Progenitor cell of endocrine pancreas (in vitro differentiated cells): ENCODE measurements around the gene SCYGR2. TPM values are rescaled to one million over a fixed set of nuclear protein-coding genes. Genes with fewer than 3 reads are reported as not detected.

Experiments
- DNase-seq: peaks from one replicate; pipeline ENCODE4 v3.0.0; 2021; ENCODE audit warnings: low spot score; ENCODE audit not compliant: unreplicated experiment
- H3K27ac Mint-ChIP-seq: 2 replicates; pipeline ENCODE4 v1.8.0; 2021; ENCODE audit warnings: mild to moderate bottlenecking, moderate library complexity, mixed read lengths
- H3K27me3 Mint-ChIP-seq: 2 replicates; pipeline ENCODE4 v1.8.0; 2021; ENCODE audit warnings: mixed read lengths
- H3K36me3 Mint-ChIP-seq: 2 replicates; pipeline ENCODE4 v1.8.0; 2022; ENCODE audit warnings: mixed read lengths; ENCODE audit not compliant: insufficient read depth
- H3K4me1 Mint-ChIP-seq: 2 replicates; pipeline ENCODE4 v1.8.0; 2021; ENCODE audit warnings: low read depth, mixed read lengths
- H3K4me3 Mint-ChIP-seq: 2 replicates; pipeline ENCODE4 v1.8.0; 2021; ENCODE audit warnings: low read depth, mild to moderate bottlenecking, moderate library complexity, mixed read lengths
- H3K9me3 Mint-ChIP-seq: 2 replicates; pipeline ENCODE4 v1.8.0; 2021; ENCODE audit warnings: low read depth, mixed read lengths
- total RNA-seq: library from RNA; stranded (reverse); gene quantifications from 2 replicates; pipeline ENCODE4 v1.2.1, GENCODE V29; 2021
- TF ChIP-seq, protein P1 (sequence below): fragments of 200-600 bp; sonication (generic); IDR thresholded peaks from one replicate; pipeline ENCODE4 v1.5.0; 2021; ENCODE audit warnings: antibody characterized with exemption, mild to moderate bottlenecking; ENCODE audit not compliant: unreplicated experiment

SCYGR2 gene
- total RNA-seq, 1 donor from 2014 or later, result not detected

DNA sequence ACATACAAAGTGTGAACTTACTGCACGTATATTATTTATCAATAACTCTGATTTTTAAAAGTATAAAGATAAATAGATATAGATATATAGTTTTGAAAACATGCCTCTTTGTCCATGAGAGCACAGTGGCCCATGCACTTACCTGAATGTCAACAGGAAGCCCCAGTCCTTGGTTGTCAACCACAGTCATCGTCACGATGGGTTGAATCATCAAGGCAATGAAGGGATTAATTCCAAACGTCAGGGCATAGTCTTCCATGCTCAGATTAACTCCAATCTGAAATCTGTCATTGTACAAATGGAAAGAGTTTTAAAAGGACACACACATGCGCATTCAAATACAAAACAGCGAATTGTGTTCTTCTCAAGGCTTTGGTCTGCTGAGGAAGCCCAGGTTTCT lies 34.1 kb downstream of the SCYGR2 start:
- Mint-ChIP-seq H3K4me1 (no peaks in the 10 kb centered on the region), H3K4me3 (no peak overlapping the region), H3K9me3 (no peaks in the 10 kb centered on the region), H3K27me3 (no peaks in the 10 kb centered on the region), H3K36me3 (no peaks in the 10 kb centered on the region), H3K27ac (no peak overlapping the region)
- no peak for DNase-seq
- TF ChIP-seq, protein P1, sequence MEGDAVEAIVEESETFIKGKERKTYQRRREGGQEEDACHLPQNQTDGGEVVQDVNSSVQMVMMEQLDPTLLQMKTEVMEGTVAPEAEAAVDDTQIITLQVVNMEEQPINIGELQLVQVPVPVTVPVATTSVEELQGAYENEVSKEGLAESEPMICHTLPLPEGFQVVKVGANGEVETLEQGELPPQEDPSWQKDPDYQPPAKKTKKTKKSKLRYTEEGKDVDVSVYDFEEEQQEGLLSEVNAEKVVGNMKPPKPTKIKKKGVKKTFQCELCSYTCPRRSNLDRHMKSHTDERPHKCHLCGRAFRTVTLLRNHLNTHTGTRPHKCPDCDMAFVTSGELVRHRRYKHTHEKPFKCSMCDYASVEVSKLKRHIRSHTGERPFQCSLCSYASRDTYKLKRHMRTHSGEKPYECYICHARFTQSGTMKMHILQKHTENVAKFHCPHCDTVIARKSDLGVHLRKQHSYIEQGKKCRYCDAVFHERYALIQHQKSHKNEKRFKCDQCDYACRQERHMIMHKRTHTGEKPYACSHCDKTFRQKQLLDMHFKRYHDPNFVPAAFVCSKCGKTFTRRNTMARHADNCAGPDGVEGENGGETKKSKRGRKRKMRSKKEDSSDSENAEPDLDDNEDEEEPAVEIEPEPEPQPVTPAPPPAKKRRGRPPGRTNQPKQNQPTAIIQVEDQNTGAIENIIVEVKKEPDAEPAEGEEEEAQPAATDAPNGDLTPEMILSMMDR, result no peak

GRCh38 chr2:227634201-227634600 lies 35.5 kb downstream of the SCYGR2 start:
- no peak overlapping the region for H3K27ac Mint-ChIP-seq
- H3K27me3 Mint-ChIP-seq, result no peaks in the 10 kb centered on the region
- TF ChIP-seq, protein P1, result no peak
- H3K9me3 Mint-ChIP-seq, result no peaks in the 10 kb centered on the region
- no peaks in the 10 kb centered on the region for H3K36me3 Mint-ChIP-seq
- no peaks in the 10 kb centered on the region for H3K4me1 Mint-ChIP-seq
- H3K4me3 Mint-ChIP-seq, result no peak overlapping the region
- no peak for DNase-seq

DNA sequence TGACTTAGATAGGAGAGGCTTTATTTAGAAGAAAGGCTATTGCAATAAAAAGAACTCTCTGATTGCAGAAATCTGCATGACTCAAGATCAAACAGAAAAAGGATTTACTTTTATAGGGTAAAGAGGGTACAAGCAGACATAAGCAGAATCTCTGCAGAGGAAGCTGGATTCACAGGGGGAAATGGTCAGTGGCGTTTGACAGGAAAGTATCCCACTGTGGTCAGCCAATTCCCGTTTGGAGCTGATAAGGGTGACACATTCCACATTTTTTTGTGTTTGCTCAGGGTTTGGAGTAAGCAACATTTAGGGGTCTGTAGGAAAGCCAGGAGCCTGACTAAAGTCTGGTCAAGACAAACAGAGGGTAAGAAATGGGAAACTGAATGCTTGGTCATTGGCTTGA lies 44.0 kb downstream of the SCYGR2 start:
- Mint-ChIP-seq H3K4me3 (no peak overlapping the region), H3K4me1 (peaks cover 4% of the 10 kb centered on the region), H3K36me3 (no peaks in the 10 kb centered on the region), H3K9me3 (no peaks in the 10 kb centered on the region), H3K27ac (no peak overlapping the region), H3K27me3 (no peaks in the 10 kb centered on the region)
- TF ChIP-seq, protein P1, result no peak
- no peak for DNase-seq

- Mint-ChIP-seq H3K9me3 (no peaks in the 10 kb centered on the region), H3K4me3 (no peak overlapping the region), H3K27ac (no peak overlapping the region), H3K27me3 (no peaks in the 10 kb centered on the region), H3K36me3 (no peaks in the 10 kb centered on the region), H3K4me1 (peaks cover 4% of the 10 kb centered on the region)
- no peak for DNase-seq
- TF ChIP-seq, protein P1, result no peak
Measured at GRCh38 chr2:227643990-227644551, 45.4 kb downstream of the SCYGR2 start.

Other genes starting within 250 kb of the SCYGR2 start
- gene TM4SF20, start 219.6 kb upstream of the SCYGR2 start, total RNA-seq, result not detected in 2 replicates
- gene SCYGR1, start 210.9 kb upstream of the SCYGR2 start, total RNA-seq, result not detected in 2 replicates
- 74.5 and 82.2 TPM in 2 replicates for gene AGFG1, start 126.7 kb upstream of the SCYGR2 start, total RNA-seq
- not detected in 2 replicates for gene SCYGR3, start 15.9 kb downstream of the SCYGR2 start, total RNA-seq
- gene SCYGR4, start 18.6 kb downstream of the SCYGR2 start, total RNA-seq, result not detected in 2 replicates
- not detected in 2 replicates for gene SCYGR5, start 67.9 kb downstream of the SCYGR2 start, total RNA-seq
- 34.3 and 36.4 TPM in 2 replicates for gene SLC19A3, start 119.1 kb downstream of the SCYGR2 start, total RNA-seq
- gene SCYGR6, start 125.9 kb downstream of the SCYGR2 start, total RNA-seq, result not detected in 2 replicates
- gene SCYGR7, start 129.4 kb downstream of the SCYGR2 start, total RNA-seq, result not detected in 2 replicates
- gene SCYGR8, start 147.0 kb downstream of the SCYGR2 start, total RNA-seq, result not detected in 2 replicates
- not detected in 2 replicates for gene CCL20, start 214.9 kb downstream of the SCYGR2 start, total RNA-seq